Stomach (tissue), 4 donors: ENCODE results near the gene F11R.

Source experiments
- EP300 ChIP-seq: sonication (generic); formaldehyde crosslinking; IDR thresholded peaks from one replicate; pipeline ENCODE4 v1.6.1; 2017; ENCODE audit warnings: antibody characterized with exemption
- POLR2A ChIP-seq, 4 donors: fragments of 450-650 bp; IDR thresholded peaks; one replicate each; pipeline ENCODE4 v1.6.1; 2016; ENCODE audit warnings: antibody characterized with exemption in 4 of 4, control low read depth in 2 of 4, mild to moderate bottlenecking in 1 of 4, moderate library complexity in 1 of 4
- POLR2AphosphoS5 ChIP-seq, 3 donors: sonication (generic); formaldehyde crosslinking; IDR thresholded peaks; one replicate each; pipeline ENCODE4 v1.6.1; 2016; ENCODE audit warnings: antibody characterized with exemption in 3 of 3
- TF ChIP-seq, protein P1 (sequence below), 7 experiments: fragments of 450-650 bp in 4 of 7; fragments of 200-600 bp in 3 of 7; sonication (generic) in 3 of 7; IDR thresholded peaks; one replicate each; pipeline ENCODE4 v1.5.1; 2016 to 2019; ENCODE audit warnings: antibody characterized with exemption in 7 of 7, control low read depth in 2 of 7, mild to moderate bottlenecking in 1 of 7

DNA sequence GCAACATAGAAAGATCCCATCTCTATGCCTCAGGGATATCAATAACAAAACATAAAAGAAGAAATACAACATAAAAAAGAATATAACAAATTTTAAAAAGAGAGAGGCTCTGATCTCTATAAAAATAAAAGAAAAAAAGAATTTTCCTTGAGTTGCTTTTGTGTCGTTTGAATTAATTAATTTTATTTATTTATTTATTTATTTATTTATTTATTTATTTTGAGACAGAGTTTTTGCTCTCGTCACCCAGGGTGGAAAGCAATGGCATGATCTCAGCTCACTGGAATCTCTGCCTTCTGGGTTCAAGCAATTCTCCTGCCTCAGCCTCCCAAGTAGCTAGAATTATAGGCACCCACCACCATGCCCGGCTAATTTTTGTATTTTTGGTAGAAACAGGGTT is 8.5 kb downstream of the F11R start:
- no peak for TF ChIP-seq POLR2AphosphoS5 (IDR thresholded peaks at IDR 0.05)
- TF ChIP-seq, protein P1, sequence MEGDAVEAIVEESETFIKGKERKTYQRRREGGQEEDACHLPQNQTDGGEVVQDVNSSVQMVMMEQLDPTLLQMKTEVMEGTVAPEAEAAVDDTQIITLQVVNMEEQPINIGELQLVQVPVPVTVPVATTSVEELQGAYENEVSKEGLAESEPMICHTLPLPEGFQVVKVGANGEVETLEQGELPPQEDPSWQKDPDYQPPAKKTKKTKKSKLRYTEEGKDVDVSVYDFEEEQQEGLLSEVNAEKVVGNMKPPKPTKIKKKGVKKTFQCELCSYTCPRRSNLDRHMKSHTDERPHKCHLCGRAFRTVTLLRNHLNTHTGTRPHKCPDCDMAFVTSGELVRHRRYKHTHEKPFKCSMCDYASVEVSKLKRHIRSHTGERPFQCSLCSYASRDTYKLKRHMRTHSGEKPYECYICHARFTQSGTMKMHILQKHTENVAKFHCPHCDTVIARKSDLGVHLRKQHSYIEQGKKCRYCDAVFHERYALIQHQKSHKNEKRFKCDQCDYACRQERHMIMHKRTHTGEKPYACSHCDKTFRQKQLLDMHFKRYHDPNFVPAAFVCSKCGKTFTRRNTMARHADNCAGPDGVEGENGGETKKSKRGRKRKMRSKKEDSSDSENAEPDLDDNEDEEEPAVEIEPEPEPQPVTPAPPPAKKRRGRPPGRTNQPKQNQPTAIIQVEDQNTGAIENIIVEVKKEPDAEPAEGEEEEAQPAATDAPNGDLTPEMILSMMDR (IDR thresholded peaks at IDR 0.05) = no peak
- TF ChIP-seq POLR2A (IDR thresholded peaks at IDR 0.05) = no peak
- TF ChIP-seq EP300 = no peak
